HepG2 (cell line): Measurements from ENCODE around the gene NAALAD2. TPM values are rescaled to one million over a fixed set of nuclear protein-coding genes. Genes with fewer than 3 reads are reported as not detected.

Experiments
- ATF3 ChIP-seq: sonication (generic); formaldehyde crosslinking; IDR thresholded peaks from 2 replicates; pipeline ENCODE4 v1.4.0; 2020; ENCODE audit warnings: missing genetic modification reagents
- BCL6 ChIP-seq: IDR thresholded peaks from 2 replicates; pipeline ENCODE4 v1.6.1; 2016; ENCODE audit warnings: missing genetic modification reagents, missing compliant biosample characterization
- CREB1 ChIP-seq, 2 experiments: fragments of 450-650 bp in 1 of 2; IDR thresholded peaks; 2 replicates each; pipeline ENCODE4 v1.6.1; 2016 to 2017; ENCODE audit warnings: control low read depth in 1 of 2, mild to moderate bottlenecking in 1 of 2, missing compliant biosample characterization in 1 of 2, missing genetic modification characterization in 1 of 2
- ELF3 ChIP-seq: IDR thresholded peaks from 2 replicates; pipeline ENCODE4 v1.6.1; 2016; ENCODE audit warnings: missing genetic modification reagents, missing compliant biosample characterization
- HDAC2 ChIP-seq: sonication (generic); formaldehyde crosslinking; IDR thresholded peaks from 2 replicates; pipeline ENCODE4 v1.4.0; 2020; ENCODE audit warnings: missing genetic modification reagents
- HHEX ChIP-seq: IDR thresholded peaks from 2 replicates; pipeline ENCODE4 v1.6.1; 2016; ENCODE audit warnings: control low read depth
- HNF4G ChIP-seq, 2 experiments: sonication (generic) in 1 of 2; formaldehyde crosslinking in 1 of 2; IDR thresholded peaks; 2 replicates each; pipeline versions ENCODE4 v1.4.0 to v1.6.1; 2011 to 2020; ENCODE audit warnings: borderline replicate concordance in 2 of 2, low read depth in 2 of 2, mild to moderate bottlenecking in 2 of 2, low read length in 1 of 2, missing genetic modification reagents in 1 of 2, moderate library complexity in 1 of 2
- HOMEZ ChIP-seq: IDR thresholded peaks from 2 replicates; pipeline ENCODE4 v1.6.1; 2016; ENCODE audit warnings: low read depth
- JUN ChIP-seq: sonication (generic); formaldehyde crosslinking; IDR thresholded peaks from 2 replicates; pipeline ENCODE4 v1.4.0; 2020; ENCODE audit warnings: mild to moderate bottlenecking, missing genetic modification reagents
- MATR3 ChIP-seq: sonication (generic); formaldehyde crosslinking; IDR thresholded peaks from 2 replicates; pipeline ENCODE4 v1.4.0; 2020; ENCODE audit warnings: missing genetic modification reagents
- NFE2 ChIP-seq: sonication (generic); formaldehyde crosslinking; IDR thresholded peaks from 2 replicates; pipeline ENCODE4 v1.4.0; 2020; ENCODE audit warnings: missing genetic modification reagents
- NFE2L1 ChIP-seq: sonication (generic); formaldehyde crosslinking; IDR thresholded peaks from 2 replicates; pipeline ENCODE4 v1.4.0; 2020; ENCODE audit warnings: missing genetic modification reagents, mild to moderate bottlenecking, borderline replicate concordance
- NR0B2 ChIP-seq: sonication (generic); formaldehyde crosslinking; IDR thresholded peaks from 2 replicates; pipeline ENCODE4 v1.4.0; 2020; ENCODE audit warnings: mild to moderate bottlenecking, missing genetic modification reagents
- POGZ ChIP-seq: sonication (generic); formaldehyde crosslinking; IDR thresholded peaks from 2 replicates; pipeline ENCODE4 v1.4.0; 2020; ENCODE audit warnings: mild to moderate bottlenecking, missing genetic modification reagents
- PREB ChIP-seq: sonication (generic); formaldehyde crosslinking; IDR thresholded peaks from 2 replicates; pipeline ENCODE4 v1.4.0; 2020; ENCODE audit warnings: missing genetic modification reagents
- SP4 ChIP-seq: sonication (generic); formaldehyde crosslinking; IDR thresholded peaks from 2 replicates; pipeline ENCODE4 v1.8.1; 2023; ENCODE audit warnings: mild to moderate bottlenecking, missing genetic modification reagents
- SRSF1 ChIP-seq: fragments of 200-400 bp; formaldehyde crosslinking; optimal IDR thresholded peaks from 2 replicates; pipeline ENCODE3; 2017; ENCODE audit warnings: mild to moderate bottlenecking, low read depth, low read length, moderate library complexity
- TARDBP ChIP-seq: sonication (generic); formaldehyde crosslinking; IDR thresholded peaks from 2 replicates; pipeline ENCODE4 v1.8.0; 2022; ENCODE audit warnings: mild to moderate bottlenecking, missing genetic modification reagents
- TFDP2 ChIP-seq: sonication (generic); formaldehyde crosslinking; IDR thresholded peaks from 2 replicates; pipeline ENCODE4 v1.4.0; 2020; ENCODE audit warnings: missing genetic modification reagents
- ZBTB1 ChIP-seq: sonication (generic); formaldehyde crosslinking; IDR thresholded peaks from 2 replicates; pipeline ENCODE4 v1.4.0; 2020; ENCODE audit warnings: missing genetic modification reagents, borderline replicate concordance
- ZMYM2 ChIP-seq: sonication (generic); formaldehyde crosslinking; IDR thresholded peaks from 2 replicates; pipeline ENCODE4 v1.8.0; 2022; ENCODE audit warnings: mild to moderate bottlenecking, missing genetic modification reagents
- ZNF275 ChIP-seq: sonication (generic); formaldehyde crosslinking; IDR thresholded peaks from 2 replicates; pipeline ENCODE4 v1.8.0; 2022; ENCODE audit warnings: missing genetic modification reagents, mild to moderate bottlenecking, inconsistent platforms, borderline replicate concordance
- ZNF768 ChIP-seq: sonication (generic); formaldehyde crosslinking; IDR thresholded peaks from 2 replicates; pipeline ENCODE4 v1.4.0; 2020; ENCODE audit warnings: missing genetic modification reagents
- ZNF850 ChIP-seq: sonication (generic); formaldehyde crosslinking; conservative IDR thresholded peaks from 2 replicates; pipeline ENCODE4 v1.9.0; 2021; ENCODE audit warnings: mild to moderate bottlenecking, missing genetic modification reagents
- polyA plus RNA-seq, 8 experiments: library from polyadenylated mRNA; depleted of rRNA in 3 of 8; stranded (reverse) in 7 of 8; unstranded in 1 of 8; fragments of >200 nt; fragmentation: Illumina TruSeq in 4 of 8; extraction: Trizol in 4 of 8; gene quantifications; 2 replicates each; pipeline versions ENCODE4 v1.2.1 to v1.2.3, GENCODE V29; 2011 to 2016; ENCODE audit warnings: low read depth in 4 of 8, missing spikeins in 1 of 8, mixed read lengths in 1 of 8; ENCODE audit not compliant: insufficient read depth in 1 of 8
- total RNA-seq, 5 experiments: library from RNA; depleted of rRNA; stranded (reverse); fragments of >200 nt; fragmentation: Illumina TruSeq; extraction: Trizol; gene quantifications; 2 replicates each; pipeline ENCODE4 v1.2.3, GENCODE V29; 2016; ENCODE audit warnings: low read depth in 1 of 5

NAALAD2 gene
- total and polyA plus RNA-seq, 2 of the 13 experiments (the other 11 are each of a cell fraction or from before 2014, with no cell fraction given) = 8.0 to 8.9 TPM

GRCh38 chr11:90222459-90223247, 88.2 kb downstream of the NAALAD2 start, which contains the start of gene CHORDC1 (continued):
- TF ChIP-seq ZNF275 (CRISPR knock-in tag) (peak; percentile 86; the same call in 1 of the 2 replicates), NFE2L1 (CRISPR knock-in tag) (no peak), HNF4G (IDR thresholded peaks at IDR 0.05; ENCODE audit: borderline replicate concordance, low read depth, low read length) (no peak), HNF4G (CRISPR knock-in tag; IDR thresholded peaks at IDR 0.05; ENCODE audit: borderline replicate concordance, low read depth) (0 out of 2 replicates have a peak, but pooled peaks have one; percentile 2), SP4 (CRISPR knock-in tag) (no peak), MATR3 (CRISPR knock-in tag) (no peak), ZBTB1 (no peak), HOMEZ (CRISPR knock-in tag) (peak; percentile 59), JUN (CRISPR knock-in tag) (no peak), POGZ (CRISPR knock-in tag) (peak; percentile 91), TARDBP (CRISPR knock-in tag) (peak; percentile 72), HHEX (CRISPR knock-in tag) (no peak), NFE2 (CRISPR knock-in tag) (no peak), NR0B2 (CRISPR knock-in tag) (peak; percentile 9; the same call in 1 of the 2 replicates), ATF3 (CRISPR knock-in tag) (no peak), SRSF1 (no peak), ELF3 (CRISPR knock-in tag) (peak; percentile 74; the same call in 1 of the 2 replicates), CREB1 (IDR thresholded peaks at IDR 0.05) (no peak), CREB1 (CRISPR knock-in tag; IDR thresholded peaks at IDR 0.05) (no peak), BCL6 (CRISPR knock-in tag) (peak; percentile 48; the same call in 1 of the 2 replicates), TFDP2 (CRISPR knock-in tag) (peak; percentile 82), ZMYM2 (CRISPR knock-in tag) (no peak), PREB (CRISPR knock-in tag) (no peak), HDAC2 (CRISPR knock-in tag) (peak; percentile 48; the same call in 1 of the 2 replicates), ZNF768 (CRISPR knock-in tag) (peak; percentile 11; the same call in 1 of the 2 replicates), ZNF850 (CRISPR knock-in tag) (no peak)
